ENCODE results near the gene STYXL1.
"Not testable (repeated sequence)": the region's sequence is repeated elsewhere in the genome, so short reads cannot be mapped to it uniquely, and the experiment has no call there.

STYXL1 gene

GRCh38 chr7:76063114-76063513, 15.3 kb upstream of the STYXL1 start:
- over 99% methylated on average over 8 of the region's 10 CpGs for WGBS
- Histone ChIP-seq H4K91ac (ENCODE audit: low read length) (no peak overlapping the region), H3K27me3 (ENCODE audit: control insufficient read depth in 1 of 2, insufficient read depth in 1 of 2, low read length in 2 of 2) (no peaks in the 10 kb centered on the region), H4K8ac (ENCODE audit: low read length) (no peak overlapping the region), H2AFZ (ENCODE audit: low read depth, low read length) (no peak overlapping the region), H2BK120ac (ENCODE audit: low read depth, low read length) (no peak overlapping the region), H3K23ac (ENCODE audit: low read length in 2 of 2) (no peak overlapping the region), H2BK12ac (ENCODE audit: low read length in 2 of 2) (no peak overlapping the region), H3K14ac (ENCODE audit: low read length in 2 of 2) (no peak overlapping the region), H3K4me3 (ENCODE audit: insufficient read depth in 1 of 2, low read depth in 1 of 2, low read length in 2 of 2) (no peak overlapping the region), H3K4me1 (ENCODE audit: control insufficient read depth, insufficient read depth, low read depth, low read length) (peaks cover 5% of the 10 kb centered on the region), H3K27ac (ENCODE audit: low read length, poor library complexity, severe bottlenecking) (no peak overlapping the region), H2BK15ac (ENCODE audit: low read depth, poor library complexity, severe bottlenecking) (no peak overlapping the region), H3K79me1 (replicated peaks; ENCODE audit: low read length, poor library complexity, severe bottlenecking) (peaks cover 43% of the 10 kb centered on the region), H2AK5ac (ENCODE audit: low read length, severe bottlenecking) (no peak overlapping the region), H2BK5ac (ENCODE audit: low read depth, low read length, poor library complexity, severe bottlenecking) (no peak overlapping the region), H3K9me3 (ENCODE audit: control insufficient read depth, low read length) (no peaks in the 10 kb centered on the region), H3K4ac (ENCODE audit: low read depth in 1 of 2, low read length in 2 of 2) (no peak overlapping the region), H3K4me2 (ENCODE audit: low read length, poor library complexity, severe bottlenecking) (no peak overlapping the region), H3K36me3 (ENCODE audit: control insufficient read depth in 1 of 2, insufficient read depth in 2 of 2, low read depth in 1 of 2, low read length in 2 of 2) (peaks cover 91 to 97% of the 10 kb centered on the region in 2 experiments), H3K18ac (ENCODE audit: low read depth in 1 of 2, low read length in 2 of 2) (no peak overlapping the region), H3K9ac (ENCODE audit: low read length) (no peak overlapping the region)
- DNase-seq = no peak

- no peak overlapping the region for H2BK5ac ChIP-seq (ENCODE audit: low read depth, low read length, poor library complexity, severe bottlenecking)
- WGBS = 95% methylated on average over 15 of the region's 15 CpGs
Measured at GRCh38 chr7:76062254-76062653, 14.5 kb upstream of the STYXL1 start.

GRCh38 chr7:76060842-76061241, 13.0 kb upstream of the STYXL1 start:
- Histone ChIP-seq H3K14ac (ENCODE audit: low read length in 2 of 2) (no peak overlapping the region), H3K23ac (ENCODE audit: low read length in 2 of 2) (no peak overlapping the region), H2BK5ac (ENCODE audit: low read depth, low read length, poor library complexity, severe bottlenecking) (no peak overlapping the region)

More at GRCh38 chr7:76062254-76062653, 14.5 kb upstream of the STYXL1 start:
- Histone ChIP-seq H3K4me2 (ENCODE audit: low read length, poor library complexity, severe bottlenecking) (no peak overlapping the region), H3K79me1 (replicated peaks; ENCODE audit: low read length, poor library complexity, severe bottlenecking) (peaks cover 52% of the 10 kb centered on the region), H3K4me1 (ENCODE audit: control insufficient read depth, insufficient read depth, low read depth, low read length) (no peaks in the 10 kb centered on the region), H4K91ac (ENCODE audit: low read length) (no peak overlapping the region), H3K36me3 (ENCODE audit: control insufficient read depth in 1 of 2, insufficient read depth in 2 of 2, low read depth in 1 of 2, low read length in 2 of 2) (peaks cover 93 to 100% of the 10 kb centered on the region in 2 experiments), H3K27ac (ENCODE audit: low read length, poor library complexity, severe bottlenecking) (no peak overlapping the region), H2AK5ac (ENCODE audit: low read length, severe bottlenecking) (no peak overlapping the region), H3K18ac (ENCODE audit: low read depth in 1 of 2, low read length in 2 of 2) (no peak overlapping the region), H2BK120ac (ENCODE audit: low read depth, low read length) (no peak overlapping the region), H3K27me3 (ENCODE audit: control insufficient read depth in 1 of 2, insufficient read depth in 1 of 2, low read length in 2 of 2) (no peaks in the 10 kb centered on the region), H3K4me3 (ENCODE audit: insufficient read depth in 1 of 2, low read depth in 1 of 2, low read length in 2 of 2) (no peak overlapping the region), H2AFZ (ENCODE audit: low read depth, low read length) (no peak overlapping the region), H3K4ac (ENCODE audit: low read depth in 1 of 2, low read length in 2 of 2) (no peak overlapping the region), H3K14ac (ENCODE audit: low read length in 2 of 2) (no peak overlapping the region), H2BK12ac (ENCODE audit: low read length in 2 of 2) (no peak overlapping the region), H3K23ac (ENCODE audit: low read length in 2 of 2) (no peak overlapping the region), H4K8ac (ENCODE audit: low read length) (no peak overlapping the region), H3K9me3 (ENCODE audit: control insufficient read depth, low read length) (no peaks in the 10 kb centered on the region), H3K9ac (ENCODE audit: low read length) (no peak overlapping the region), H2BK15ac (ENCODE audit: low read depth, poor library complexity, severe bottlenecking) (no peak overlapping the region)
- DNase-seq = no peak

DNA sequence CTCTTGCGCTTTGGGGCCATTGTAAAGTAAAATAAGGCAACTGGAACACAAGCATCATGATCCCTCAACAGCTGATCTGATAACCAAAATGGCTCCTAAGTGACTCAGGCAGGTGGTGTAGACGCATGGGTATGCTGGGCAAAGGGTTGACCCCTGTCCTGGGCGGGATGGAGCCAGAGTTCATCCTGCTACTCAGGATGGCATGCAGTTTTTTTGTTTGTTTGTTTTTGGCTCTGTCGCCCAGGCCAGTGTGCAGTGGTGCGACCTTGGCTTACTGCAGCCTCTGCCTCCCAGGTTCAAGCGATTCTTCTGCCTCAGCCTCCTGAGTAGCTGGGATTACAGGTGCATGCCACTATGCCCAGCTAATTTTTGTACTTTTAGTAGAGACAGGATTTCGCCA, 10.9 kb upstream of the STYXL1 start:
- not testable (repeated sequence) for H4K8ac ChIP-seq (ENCODE audit: low read length); H3K4ac ChIP-seq (ENCODE audit: low read depth in 1 of 2, low read length in 2 of 2); H3K4me2 ChIP-seq (ENCODE audit: low read length, poor library complexity, severe bottlenecking); H3K27me3 ChIP-seq (ENCODE audit: control insufficient read depth in 1 of 2, insufficient read depth in 1 of 2, low read length in 2 of 2); H3K9me3 ChIP-seq (ENCODE audit: control insufficient read depth, low read length); H2AK5ac ChIP-seq (ENCODE audit: low read length, severe bottlenecking); H3K23ac ChIP-seq (ENCODE audit: low read length in 2 of 2); H2BK15ac ChIP-seq (ENCODE audit: low read depth, poor library complexity, severe bottlenecking); H3K4me3 ChIP-seq (ENCODE audit: insufficient read depth in 1 of 2, low read depth in 1 of 2, low read length in 2 of 2); H2AFZ ChIP-seq (ENCODE audit: low read depth, low read length); H2BK120ac ChIP-seq (ENCODE audit: low read depth, low read length); H4K91ac ChIP-seq (ENCODE audit: low read length); H3K27ac ChIP-seq (ENCODE audit: low read length, poor library complexity, severe bottlenecking); H2BK12ac ChIP-seq (ENCODE audit: low read length in 2 of 2); H3K4me1 ChIP-seq (ENCODE audit: control insufficient read depth, insufficient read depth, low read depth, low read length); H3K14ac ChIP-seq (ENCODE audit: low read length in 2 of 2); H3K18ac ChIP-seq (ENCODE audit: low read depth in 1 of 2, low read length in 2 of 2); DNase-seq; H3K9ac ChIP-seq (ENCODE audit: low read length); H2BK5ac ChIP-seq (ENCODE audit: low read depth, low read length, poor library complexity, severe bottlenecking)
- Histone ChIP-seq H3K79me1 (replicated peaks; ENCODE audit: low read length, poor library complexity, severe bottlenecking) (peaks cover 49% of the 10 kb centered on the region), H3K36me3 (ENCODE audit: control insufficient read depth in 1 of 2, insufficient read depth in 2 of 2, low read depth in 1 of 2, low read length in 2 of 2) (peaks cover 73 to 95% of the 10 kb centered on the region in 2 experiments)
- 96% methylated on average over 7 of the region's 7 CpGs for WGBS

More at GRCh38 chr7:76060842-76061241, 13.0 kb upstream of the STYXL1 start:
- Histone ChIP-seq H3K4ac (ENCODE audit: low read depth in 1 of 2, low read length in 2 of 2) (no peak overlapping the region), H3K27ac (ENCODE audit: low read length, poor library complexity, severe bottlenecking) (no peak overlapping the region), H4K91ac (ENCODE audit: low read length) (no peak overlapping the region), H4K8ac (ENCODE audit: low read length) (no peak overlapping the region), H2AK5ac (ENCODE audit: low read length, severe bottlenecking) (no peak overlapping the region), H3K36me3 (ENCODE audit: control insufficient read depth in 1 of 2, insufficient read depth in 2 of 2, low read depth in 1 of 2, low read length in 2 of 2) (peaks cover 89 to 99% of the 10 kb centered on the region in 2 experiments), H3K4me1 (ENCODE audit: control insufficient read depth, insufficient read depth, low read depth, low read length) (no peaks in the 10 kb centered on the region), H2AFZ (ENCODE audit: low read depth, low read length) (no peak overlapping the region), H3K79me1 (replicated peaks; ENCODE audit: low read length, poor library complexity, severe bottlenecking) (peaks cover 54% of the 10 kb centered on the region), H2BK12ac (ENCODE audit: low read length in 2 of 2) (no peak overlapping the region), H3K9ac (ENCODE audit: low read length) (no peak overlapping the region), H2BK15ac (ENCODE audit: low read depth, poor library complexity, severe bottlenecking) (no peak overlapping the region), H3K4me3 (ENCODE audit: insufficient read depth in 1 of 2, low read depth in 1 of 2, low read length in 2 of 2) (no peak overlapping the region), H2BK120ac (ENCODE audit: low read depth, low read length) (no peak overlapping the region), H3K4me2 (ENCODE audit: low read length, poor library complexity, severe bottlenecking) (no peak overlapping the region), H3K9me3 (ENCODE audit: control insufficient read depth, low read length) (no peaks in the 10 kb centered on the region), H3K18ac (ENCODE audit: low read depth in 1 of 2, low read length in 2 of 2) (no peak overlapping the region), H3K27me3 (ENCODE audit: control insufficient read depth in 1 of 2, insufficient read depth in 1 of 2, low read length in 2 of 2) (no peaks in the 10 kb centered on the region)
- 95% methylated on average over 6 of the region's 6 CpGs for WGBS
- no peak for DNase-seq

Measured in mesenchymal stem cell (in vitro differentiated cells and primary cell).